HepG2 (cell line): ENCODE results near the gene USP25. TPM values are rescaled to one million over a fixed set of nuclear protein-coding genes. Genes with fewer than 3 reads are reported as not detected.

Source experiments
- ATAC-seq: fragments of 200-7000 bp; cut with Tn5 transposase; 3 replicates; pipeline ENCODE4 v1.9.1; 2020; ENCODE audit warnings: mild to moderate bottlenecking, moderate library complexity
- BruUV-seq: library from RNA; stranded (reverse); fragments of 400-500 nt; replicated peaks from 2 replicates; lab custom pipeline; 2021; lab: Mats Ljungman, UMichigan
- CTCF ChIA-PET: fragments of 300-600 bp; formaldehyde crosslinking; extraction: SDS; loops from one replicate; lab custom pipeline; 2021; ENCODE audit warnings: low total read pairs, inconsistent platforms, low intra/inter-chr PET ratio; lab: Yijun Ruan, JAX
- POLR2A ChIA-PET: fragments of 350-600 bp; sonication (Branson Sonifier 250); formaldehyde crosslinking; loops from one replicate; lab custom pipeline; 2020; ENCODE audit warnings: antibody characterized with exemption, inconsistent platforms; lab: Yijun Ruan, JAX
- DNase-seq: peaks from one replicate; pipeline ENCODE4 v3.0.0-alpha.2; 2015; ENCODE audit warnings: low spot score
- FAIRE-seq: peaks from 3 replicates; lab custom pipeline; 2011; peaks lifted over from hg19 to GRCh38; lab: Jason Lieb, UNC
- H2AFZ ChIP-seq: one replicate; pipeline ENCODE4 v1.6.1; 2011; ENCODE audit warnings: low read length, inconsistent platforms
- H3K27ac ChIP-seq: fragments of 300-600 bp; 3 replicates; pipeline ENCODE4 v1.8.0; 2011; ENCODE audit warnings: mixed run types, mild to moderate bottlenecking, mixed read lengths, low read length, inconsistent platforms; ENCODE audit not compliant: insufficient read depth; ENCODE audit errors: extremely low read length
- H3K27me3 ChIP-seq, 2 experiments: fragments of 200-600 bp in 1 of 2; 2 replicates in 1 of 2; 3 replicates in 1 of 2; pipeline versions ENCODE4 v1.6.0 to v1.8.0; 2011; ENCODE audit warnings: low read length in 2 of 2, mild to moderate bottlenecking in 2 of 2, moderate library complexity in 2 of 2, inconsistent platforms in 1 of 2; ENCODE audit not compliant: insufficient read depth in 2 of 2, control insufficient read depth in 1 of 2
- H3K36me3 ChIP-seq, 2 experiments: fragments of 200-600 bp in 1 of 2; replicated peaks in 1 of 2; 2 replicates in 1 of 2; 3 replicates in 1 of 2; pipeline versions ENCODE4 v1.5.1 to v1.8.0; 2011; ENCODE audit warnings: low read length in 2 of 2, inconsistent platforms in 1 of 2; ENCODE audit not compliant: insufficient read depth in 2 of 2, control insufficient read depth in 1 of 2
- H3K4me1 ChIP-seq: 2 replicates; pipeline ENCODE4 v1.5.1; 2012; ENCODE audit warnings: low read length, inconsistent platforms; ENCODE audit not compliant: insufficient read depth
- H3K4me2 ChIP-seq: 2 replicates; pipeline ENCODE4 v1.6.0; 2011; ENCODE audit warnings: low read depth, low read length, inconsistent platforms
- H3K4me3 ChIP-seq, 3 experiments: fragments of 200-600 bp in 1 of 3; sonication (generic), shearing (Covaris generic) in 1 of 3; replicated peaks in 1 of 3; 2 replicates each; pipeline ENCODE4 v1.5.1; 2011 to 2016; ENCODE audit warnings: low read length in 3 of 3, inconsistent platforms in 2 of 3, low read depth in 2 of 3, mild to moderate bottlenecking in 2 of 3, control low read depth in 1 of 3, mixed read lengths in 1 of 3; ENCODE audit not compliant: insufficient read depth in 1 of 3
- H3K79me2 ChIP-seq: one replicate; pipeline ENCODE4 v1.6.1; 2011; ENCODE audit warnings: low read length, inconsistent platforms; ENCODE audit not compliant: insufficient read depth
- H3K9ac ChIP-seq: 2 replicates; pipeline ENCODE4 v1.6.0; 2011; ENCODE audit warnings: mild to moderate bottlenecking, low read depth, low read length, inconsistent platforms; ENCODE audit not compliant: insufficient read depth
- H3K9me3 ChIP-seq: 2 replicates; pipeline ENCODE4 v1.5.1; 2012; ENCODE audit warnings: mild to moderate bottlenecking, low read length
- H4K20me1 ChIP-seq: 2 replicates; pipeline ENCODE4 v1.6.0; 2011; ENCODE audit warnings: inconsistent platforms, mild to moderate bottlenecking, low read length, moderate library complexity; ENCODE audit not compliant: insufficient read depth
- BCLAF1 ChIP-seq: fragments of 450-650 bp; IDR thresholded peaks from 2 replicates; pipeline ENCODE4 v1.6.1; 2017; ENCODE audit warnings: mild to moderate bottlenecking
- DMAP1 ChIP-seq: IDR thresholded peaks from 2 replicates; pipeline ENCODE4 v1.6.1; 2016
- NR2F2 ChIP-seq: IDR thresholded peaks from 2 replicates; pipeline ENCODE4 v1.6.1; 2012; ENCODE audit warnings: low read depth, inconsistent platforms, borderline replicate concordance
- SMAD3 ChIP-seq: sonication (generic); formaldehyde crosslinking; IDR thresholded peaks from 2 replicates; pipeline ENCODE4 v1.4.0; 2020; ENCODE audit warnings: missing genetic modification reagents
- SOX13 ChIP-seq, 3 experiments: fragments of 450-650 bp in 1 of 3; sonication (generic) in 1 of 3; formaldehyde crosslinking in 1 of 3; IDR thresholded peaks in 2 of 3; conservative IDR thresholded peaks in 1 of 3; 2 replicates each; pipeline versions ENCODE4 v1.5.0 to v1.6.1; 2016 to 2020; ENCODE audit warnings: antibody characterized with exemption in 1 of 3, mild to moderate bottlenecking in 1 of 3, missing compliant biosample characterization in 1 of 3, missing genetic modification reagents in 1 of 3, moderate library complexity in 1 of 3
- ZNF451 ChIP-seq: sonication (generic); formaldehyde crosslinking; IDR thresholded peaks from 2 replicates; pipeline ENCODE4 v1.5.0; 2020; ENCODE audit warnings: mild to moderate bottlenecking, missing genetic modification reagents
- ZNF496 ChIP-seq: sonication (generic); formaldehyde crosslinking; IDR thresholded peaks from 2 replicates; pipeline ENCODE4 v1.8.1; 2023; ENCODE audit warnings: mild to moderate bottlenecking, moderate library complexity, missing genetic modification reagents; ENCODE audit not compliant: insufficient replicate concordance
- WGBS: methylation state at CpG from one replicate; pipeline ENCODE4 v1.1.6; 2017; ENCODE audit warnings: low lambda C conversion rate; 5-methylcytosine and 5-hydroxymethylcytosine counted together
- in situ Hi-C: cut with HindIII; loops from 2 replicates; pipeline ENCODE4 v1.10.0; 2017; ENCODE audit warnings: low pct_unique_long_range_greater_than_20kb; ENCODE audit not compliant: extremely low pct_ligation_motif_present
- intact Hi-C: fragments of 100-400 bp; cut with micrococcal nuclease; formaldehyde crosslinking; loops from one replicate; pipeline ENCODE4 v1.10.0; 2022; ENCODE audit not compliant: unreplicated experiment
- polyA plus RNA-seq, 8 experiments: library from polyadenylated mRNA; depleted of rRNA in 3 of 8; stranded (reverse) in 7 of 8; unstranded in 1 of 8; fragments of >200 nt; fragmentation: Illumina TruSeq in 4 of 8; extraction: Trizol in 4 of 8; gene quantifications; 2 replicates each; pipeline versions ENCODE4 v1.2.1 to v1.2.3, GENCODE V29; 2011 to 2016; ENCODE audit warnings: low read depth in 4 of 8, missing spikeins in 1 of 8, mixed read lengths in 1 of 8; ENCODE audit not compliant: insufficient read depth in 1 of 8
- total RNA-seq, 5 experiments: library from RNA; depleted of rRNA; stranded (reverse); fragments of >200 nt; fragmentation: Illumina TruSeq; extraction: Trizol; gene quantifications; 2 replicates each; pipeline ENCODE4 v1.2.3, GENCODE V29; 2016; ENCODE audit warnings: low read depth in 1 of 5
- TF ChIP-seq, protein P1 (sequence below): sonication (generic); formaldehyde crosslinking; IDR thresholded peaks from 2 replicates; pipeline ENCODE4 v1.5.0; 2020; ENCODE audit warnings: missing genetic modification reagents, mild to moderate bottlenecking, borderline replicate concordance
- TF ChIP-seq, protein P2 (sequence below): IDR thresholded peaks from 2 replicates; pipeline ENCODE4 v1.6.1; 2016

The USP25 gene
- total and polyA plus RNA-seq, 2 of the 13 experiments (the other 11 are each of a cell fraction or from before 2014, with no cell fraction given), result 12.4 to 26.3 TPM

DNA sequence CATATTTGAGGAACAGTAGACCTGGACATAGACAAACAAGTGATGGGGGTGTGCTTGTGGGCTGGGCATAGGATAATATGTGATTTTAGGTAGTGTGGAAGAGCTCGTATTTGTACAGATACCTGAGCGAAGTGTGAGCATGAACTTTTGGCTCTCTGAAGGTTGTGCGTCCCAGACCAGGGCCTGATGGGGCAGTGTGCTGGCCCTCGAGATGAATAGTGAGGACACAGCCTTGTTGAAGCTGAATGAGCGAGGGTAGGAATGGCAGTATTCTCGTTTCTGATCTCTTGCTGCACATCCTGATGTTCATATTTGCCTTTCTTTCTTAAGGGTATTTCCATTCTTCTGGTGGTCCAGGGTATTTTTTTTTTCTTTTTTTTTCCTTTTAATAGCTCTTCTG, 41.5 kb downstream of the USP25 start:
- POLR2A ChIA-PET, result no interaction called here
- intact Hi-C loops, result no loop called here
- peaks cover 0 to 15% of the 10 kb centered on the region in 2 experiments; a peak in 1 of 5 replicates for H3K36me3 ChIP-seq
- H3K27ac ChIP-seq, result no peak overlapping the region
- no peaks in the 10 kb centered on the region for H3K27me3 ChIP-seq
- BruUV-seq, result no TSS peak
- no peak for FAIRE-seq
- no peak for DNase-seq
- H3K9me3 ChIP-seq, result no peaks in the 10 kb centered on the region
- CTCF ChIA-PET, result no interaction called here
- H3K9ac ChIP-seq, result no peak overlapping the region
- TF ChIP-seq SMAD3 (CRISPR knock-in tag) (no peak), NR2F2 (no peak), ZNF496 (CRISPR knock-in tag) (no peak), ZNF451 (CRISPR knock-in tag) (no peak), SOX13 (IDR thresholded peaks at IDR 0.05) (no peak), SOX13 (CRISPR knock-in tag; conservative IDR thresholded peaks at IDR 0.05 in 1 of 2, IDR thresholded peaks at IDR 0.05 in 1 of 2) (no peak), BCLAF1 (no peak), DMAP1 (CRISPR knock-in tag) (no peak)
- TF ChIP-seq, protein P1, sequence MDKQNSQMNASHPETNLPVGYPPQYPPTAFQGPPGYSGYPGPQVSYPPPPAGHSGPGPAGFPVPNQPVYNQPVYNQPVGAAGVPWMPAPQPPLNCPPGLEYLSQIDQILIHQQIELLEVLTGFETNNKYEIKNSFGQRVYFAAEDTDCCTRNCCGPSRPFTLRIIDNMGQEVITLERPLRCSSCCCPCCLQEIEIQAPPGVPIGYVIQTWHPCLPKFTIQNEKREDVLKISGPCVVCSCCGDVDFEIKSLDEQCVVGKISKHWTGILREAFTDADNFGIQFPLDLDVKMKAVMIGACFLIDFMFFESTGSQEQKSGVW (CRISPR knock-in tag), result no peak
- TF ChIP-seq, protein P2, sequence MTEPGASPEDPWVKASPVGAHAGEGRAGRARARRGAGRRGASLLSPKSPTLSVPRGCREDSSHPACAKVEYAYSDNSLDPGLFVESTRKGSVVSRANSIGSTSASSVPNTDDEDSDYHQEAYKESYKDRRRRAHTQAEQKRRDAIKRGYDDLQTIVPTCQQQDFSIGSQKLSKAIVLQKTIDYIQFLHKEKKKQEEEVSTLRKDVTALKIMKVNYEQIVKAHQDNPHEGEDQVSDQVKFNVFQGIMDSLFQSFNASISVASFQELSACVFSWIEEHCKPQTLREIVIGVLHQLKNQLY (CRISPR knock-in tag), result no peak
- H3K4me3 ChIP-seq, result no peak overlapping the region
- peaks cover 5% of the 10 kb centered on the region for H3K79me2 ChIP-seq
- no peak for ATAC-seq
- H3K4me1 ChIP-seq, result peaks cover 15% of the 10 kb centered on the region
- in situ Hi-C loops, result no loop called here
- H4K20me1 ChIP-seq, result no peaks in the 10 kb centered on the region
- 96% methylated on average over 6 of the region's 6 CpGs for WGBS
- no peak overlapping the region for H2AFZ ChIP-seq
- H3K4me2 ChIP-seq, result no peak overlapping the region
